HepG2 (cell line): Measurements from ENCODE around the gene ATN1. TPM values are rescaled to one million over a fixed set of nuclear protein-coding genes. Genes with fewer than 3 reads are reported as not detected.

ENCODE experiments used
- BCL6 ChIP-seq: IDR thresholded peaks from 2 replicates; pipeline ENCODE4 v1.6.1; 2016; ENCODE audit warnings: missing genetic modification reagents, missing compliant biosample characterization
- BORCS8-MEF2B ChIP-seq: sonication (generic); formaldehyde crosslinking; IDR thresholded peaks from 2 replicates; pipeline ENCODE4 v1.8.0; 2022; ENCODE audit warnings: mild to moderate bottlenecking, missing genetic modification reagents
- DBP ChIP-seq: sonication (generic); formaldehyde crosslinking; IDR thresholded peaks from 2 replicates; pipeline ENCODE4 v1.4.0; 2020; ENCODE audit warnings: missing genetic modification reagents; ENCODE audit errors: not compliant biosample characterization
- ETV6 ChIP-seq: sonication (generic); formaldehyde crosslinking; conservative IDR thresholded peaks from 2 replicates; pipeline ENCODE4 v1.4.0; 2020; ENCODE audit warnings: missing genetic modification reagents
- HMG20A ChIP-seq: IDR thresholded peaks from 2 replicates; pipeline ENCODE4 v1.6.1; 2016; ENCODE audit warnings: borderline replicate concordance
- HMG20B ChIP-seq: conservative IDR thresholded peaks from 2 replicates; pipeline ENCODE4 v1.6.1; 2016; ENCODE audit warnings: missing genetic modification reagents, missing compliant biosample characterization
- HOXA3 ChIP-seq: sonication (generic); formaldehyde crosslinking; IDR thresholded peaks from 2 replicates; pipeline ENCODE4 v1.5.0; 2020; ENCODE audit warnings: missing genetic modification reagents
- MAFF ChIP-seq: IDR thresholded peaks from 2 replicates; pipeline ENCODE4 v1.6.1; 2011; ENCODE audit warnings: low read depth, low read length, improper control_type of control experiment
- PHF20 ChIP-seq: sonication (generic); formaldehyde crosslinking; IDR thresholded peaks from 2 replicates; pipeline ENCODE4 v1.5.0; 2020; ENCODE audit warnings: mild to moderate bottlenecking, missing genetic modification reagents
- PITX1 ChIP-seq: sonication (generic); formaldehyde crosslinking; IDR thresholded peaks from 2 replicates; pipeline ENCODE4 v1.5.1; 2020; ENCODE audit warnings: mild to moderate bottlenecking, missing genetic modification reagents
- PRDM15 ChIP-seq: sonication (generic); formaldehyde crosslinking; IDR thresholded peaks from 2 replicates; pipeline ENCODE4 v1.4.0; 2020; ENCODE audit warnings: missing genetic modification reagents
- SMARCC2 ChIP-seq: fragments of 450-650 bp; IDR thresholded peaks from 2 replicates; pipeline ENCODE4 v1.6.1; 2017; ENCODE audit warnings: antibody characterized with exemption, mild to moderate bottlenecking
- SSRP1 ChIP-seq: IDR thresholded peaks from 2 replicates; pipeline ENCODE4 v1.6.1; 2016; ENCODE audit warnings: control low read depth
- TAF1 ChIP-seq: sonication (generic); formaldehyde crosslinking; IDR thresholded peaks from 2 replicates; pipeline ENCODE4 v1.4.0; 2020; ENCODE audit warnings: missing genetic modification reagents
- TARDBP ChIP-seq: sonication (generic); formaldehyde crosslinking; IDR thresholded peaks from 2 replicates; pipeline ENCODE4 v1.8.0; 2022; ENCODE audit warnings: mild to moderate bottlenecking, missing genetic modification reagents
- ZBED4 ChIP-seq: sonication (generic); formaldehyde crosslinking; IDR thresholded peaks from 2 replicates; pipeline ENCODE4 v1.4.0; 2020; ENCODE audit warnings: missing genetic modification reagents, borderline replicate concordance
- ZNF563 ChIP-seq: sonication (generic); formaldehyde crosslinking; IDR thresholded peaks from 2 replicates; pipeline ENCODE4 v1.8.0; 2022; ENCODE audit warnings: mild to moderate bottlenecking, moderate library complexity, missing genetic modification reagents
- polyA plus RNA-seq, 8 experiments: library from polyadenylated mRNA; depleted of rRNA in 3 of 8; stranded (reverse) in 7 of 8; unstranded in 1 of 8; fragments of >200 nt; fragmentation: Illumina TruSeq in 4 of 8; extraction: Trizol in 4 of 8; gene quantifications; 2 replicates each; pipeline versions ENCODE4 v1.2.1 to v1.2.3, GENCODE V29; 2011 to 2016; ENCODE audit warnings: low read depth in 4 of 8, missing spikeins in 1 of 8, mixed read lengths in 1 of 8; ENCODE audit not compliant: insufficient read depth in 1 of 8
- total RNA-seq, 5 experiments: library from RNA; depleted of rRNA; stranded (reverse); fragments of >200 nt; fragmentation: Illumina TruSeq; extraction: Trizol; gene quantifications; 2 replicates each; pipeline ENCODE4 v1.2.3, GENCODE V29; 2016; ENCODE audit warnings: low read depth in 1 of 5

The ATN1 gene
- total and polyA plus RNA-seq, 2 of the 13 experiments (the other 11 are each of a cell fraction or from before 2014, with no cell fraction given): 2.1 to 8.6 TPM

GRCh38 chr12:6981152-6982052, 53.6 kb downstream of the ATN1 start (continued):
- TF ChIP-seq PRDM15 (CRISPR knock-in tag) (0 out of 2 replicates have a peak, but pooled peaks have one; percentile 48), DBP (no peak), MAFF (peak; percentile 54), SSRP1 (peak; percentile 95), ZBED4 (CRISPR knock-in tag) (no peak), ZNF563 (CRISPR knock-in tag) (peak; percentile 58; the same call in 1 of the 2 replicates), BCL6 (CRISPR knock-in tag) (peak; percentile 68), TARDBP (CRISPR knock-in tag) (peak; percentile 79), TAF1 (peak; percentile 32; the same call in 1 of the 2 replicates), HMG20B (CRISPR knock-in tag) (peak; percentile 50; the same call in 1 of the 2 replicates), PHF20 (no peak), ETV6 (no peak), HOXA3 (CRISPR knock-in tag) (peak; percentile 49; the same call in 1 of the 2 replicates), HMG20A (CRISPR knock-in tag) (peak; percentile 68), PITX1 (CRISPR knock-in tag) (peak; percentile 76), SMARCC2 (no peak), BORCS8-MEF2B (CRISPR knock-in tag) (peak; percentile 66; the same call in 1 of the 2 replicates)
